H1 (cell line): ENCODE results near the gene PCGF6. TPM values are rescaled to one million over a fixed set of nuclear protein-coding genes. Genes with fewer than 3 reads are reported as not detected.

Source experiments
- ATF3 ChIP-seq: IDR thresholded peaks from 2 replicates; pipeline ENCODE4 v1.6.1; 2011; ENCODE audit warnings: low read depth, mild to moderate bottlenecking, low read length; ENCODE audit not compliant: insufficient read depth
- BACH1 ChIP-seq: IDR thresholded peaks from 2 replicates; pipeline ENCODE4 v1.6.1; 2012; ENCODE audit warnings: low read length, improper control_type of control experiment
- CHD1 ChIP-seq: IDR thresholded peaks from 2 replicates; pipeline ENCODE4 v1.6.1; 2012; ENCODE audit warnings: low read depth, low read length, improper control_type of control experiment
- E2F6 ChIP-seq: IDR thresholded peaks from 2 replicates; pipeline ENCODE4 v1.6.1; 2012; ENCODE audit warnings: inconsistent platforms
- EZH2 ChIP-seq: fragments of 200-600 bp; sonication (generic); IDR thresholded peaks from 2 replicates; pipeline ENCODE4 v1.7.1; 2012; ENCODE audit warnings: low read depth, mild to moderate bottlenecking, moderate library complexity, low read length, inconsistent platforms; ENCODE audit not compliant: severe bottlenecking
- GABPA ChIP-seq: IDR thresholded peaks from 2 replicates; pipeline ENCODE4 v1.6.1; 2011; ENCODE audit warnings: mild to moderate bottlenecking, low read length, moderate library complexity, borderline replicate concordance; ENCODE audit not compliant: insufficient read depth
- HDAC2 ChIP-seq, 2 experiments: fragments of 300-600 bp in 1 of 2; sonication (generic) in 1 of 2; IDR thresholded peaks; 2 replicates each; pipeline ENCODE4 v1.6.1; 2011 to 2012; ENCODE audit warnings: low read depth in 2 of 2, low read length in 2 of 2, mild to moderate bottlenecking in 2 of 2, moderate library complexity in 2 of 2, borderline replicate concordance in 1 of 2, inconsistent platforms in 1 of 2
- KDM4A ChIP-seq: IDR thresholded peaks from one replicate; pipeline ENCODE4 v1.7.1; 2012; ENCODE audit warnings: low read depth, mild to moderate bottlenecking, moderate library complexity, low read length, inconsistent platforms; ENCODE audit not compliant: severe bottlenecking
- MAFK ChIP-seq: IDR thresholded peaks from 2 replicates; pipeline ENCODE4 v1.6.1; 2012; ENCODE audit warnings: low read depth, mild to moderate bottlenecking, improper control_type of control experiment, low read length
- NRF1 ChIP-seq: IDR thresholded peaks from 2 replicates; pipeline ENCODE4 v1.6.1; 2011; ENCODE audit warnings: mild to moderate bottlenecking, low read depth, low read length, improper control_type of control experiment
- PHF8 ChIP-seq: fragments of 200-600 bp; sonication (generic); conservative IDR thresholded peaks from 2 replicates; pipeline ENCODE4 v1.7.1; 2012; ENCODE audit warnings: low read depth, mild to moderate bottlenecking, inconsistent platforms, low read length, moderate library complexity
- RNF2 ChIP-seq: fragments of 200-900, 300-1000 bp; sonication (generic); IDR thresholded peaks from 2 replicates; pipeline ENCODE4 v1.7.1; 2016; ENCODE audit warnings: borderline replicate concordance, low read depth, mild to moderate bottlenecking, antibody characterized with exemption, low read length; ENCODE audit not compliant: poor library complexity, severe bottlenecking; ENCODE audit errors: missing control alignments
- SIX5 ChIP-seq: IDR thresholded peaks from 2 replicates; pipeline ENCODE4 v1.6.1; 2011; ENCODE audit warnings: mild to moderate bottlenecking, low read depth, low read length
- TAF7 ChIP-seq: optimal IDR thresholded peaks from 2 replicates; pipeline ENCODE3; 2011; ENCODE audit warnings: low read depth, mild to moderate bottlenecking, inconsistent platforms, low read length, moderate library complexity, borderline replicate concordance
- TCF12 ChIP-seq: IDR thresholded peaks from 2 replicates; pipeline ENCODE4 v1.6.1; 2011; ENCODE audit warnings: low read depth, mild to moderate bottlenecking, low read length
- USF2 ChIP-seq: IDR thresholded peaks from 2 replicates; pipeline ENCODE4 v1.6.1; 2011; ENCODE audit warnings: low read length, improper control_type of control experiment
- polyA plus RNA-seq, 7 experiments: library from polyadenylated mRNA; depleted of rRNA in 3 of 7; stranded (reverse) in 5 of 7; unstranded in 2 of 7; fragments of >200 nt in 5 of 7; fragments of 200-250 nt in 2 of 7; gene quantifications; 1 replicate in 5 of 7; 2 replicates in 1 of 7; 4 replicates in 1 of 7; pipeline versions ENCODE4 v1.2.1 to v1.2.3, GENCODE V29; 2011 to 2013; ENCODE audit warnings: missing spikeins in 2 of 7, mixed read lengths in 2 of 7
- total RNA-seq: library from RNA; stranded (reverse); fragmentation: NEBNext Ultra II Directional; extraction: Animal tissue kit (Norgen Biotek cat#: 25700); gene quantifications from 2 replicates; pipeline ENCODE4 v1.2.1, GENCODE V29; 2021

Gene PCGF6
- total and polyA plus RNA-seq, 2 of the 8 experiments (the other 6 are each of a cell fraction or from before 2014, with no cell fraction given), result 6.9 to 18.6 TPM

GRCh38 chr10:103277713-103278536, 73.0 kb downstream of the PCGF6 start (continued):
- TF ChIP-seq E2F6 (0 out of 2 replicates have a peak, but pooled peaks have one; percentile 0), USF2 (no peak), ATF3 (no peak), TAF7 (no peak), MAFK (no peak), NRF1 (no peak), KDM4A (peak; percentile 9), RNF2 (no peak), HDAC2 (IDR thresholded peaks at IDR 0.05; ENCODE audit: borderline replicate concordance in 1 of 2, low read depth in 2 of 2, low read length in 2 of 2) (no peak; a peak in 1 of 4 replicates), SIX5 (no peak), CHD1 (no peak), GABPA (no peak), EZH2 (peak; percentile 78), BACH1 (peak; percentile 4; the same call in 1 of the 2 replicates), PHF8 (no peak), TCF12 (no peak)
